Measurements from ENCODE around the gene USP17L24.
"Not testable (repeated sequence)": the region's sequence is repeated elsewhere in the genome, so short reads cannot be mapped to it uniquely, and the experiment has no call there.

USP17L24 gene

DNA sequence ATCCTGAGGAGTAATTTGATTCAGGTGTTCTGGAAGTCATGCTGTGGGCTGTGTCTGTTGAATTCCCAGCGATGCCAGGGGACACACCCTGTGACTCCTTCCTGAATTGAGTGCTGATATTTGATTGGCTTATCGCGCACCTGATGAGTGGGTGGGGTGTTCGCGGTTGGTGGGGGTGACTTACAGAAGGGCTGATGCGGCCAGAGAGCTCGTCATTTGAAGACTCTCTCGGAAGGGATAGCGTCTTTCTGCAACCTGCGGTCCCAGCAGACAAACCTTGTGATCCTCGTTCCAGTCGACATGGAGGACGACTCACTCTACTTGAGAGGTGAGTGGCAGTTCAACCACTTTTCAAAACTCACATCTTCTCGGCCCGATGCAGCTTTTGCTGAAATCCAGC is at the start of gene USP17L24:
Gene USP17L24, plus strand, starts transcription at position 301 of the 400 bp plus-strand sequence. Its CDS starts 0 bp downstream, at position 301.
- DNase-seq (ENCODE audit: low read depth in 2 of 2), result not testable (repeated sequence)

GRCh38 chr4:9324191-9324590 is 774 bp upstream of the USP17L24 start:
- DNase-seq (ENCODE audit: low read depth in 2 of 2), result not testable (repeated sequence)

DNA sequence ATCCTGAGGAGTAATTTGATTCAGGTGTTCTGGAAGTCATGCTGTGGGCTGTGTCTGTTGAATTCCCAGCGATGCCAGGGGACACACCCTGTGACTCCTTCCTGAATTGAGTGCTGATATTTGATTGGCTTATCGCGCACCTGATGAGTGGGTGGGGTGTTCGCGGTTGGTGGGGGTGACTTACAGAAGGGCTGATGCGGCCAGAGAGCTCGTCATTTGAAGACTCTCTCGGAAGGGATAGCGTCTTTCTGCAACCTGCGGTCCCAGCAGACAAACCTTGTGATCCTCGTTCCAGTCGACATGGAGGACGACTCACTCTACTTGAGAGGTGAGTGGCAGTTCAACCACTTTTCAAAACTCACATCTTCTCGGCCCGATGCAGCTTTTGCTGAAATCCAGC is 4.6 kb downstream of the USP17L24 start, which contains the start of gene USP17L25:
Gene USP17L25, plus strand, starts transcription at position 301 of the 400 bp plus-strand sequence. Its CDS starts 0 bp downstream, at position 301.
- DNase-seq (ENCODE audit: low read depth in 2 of 2), result not testable (repeated sequence)

DNA sequence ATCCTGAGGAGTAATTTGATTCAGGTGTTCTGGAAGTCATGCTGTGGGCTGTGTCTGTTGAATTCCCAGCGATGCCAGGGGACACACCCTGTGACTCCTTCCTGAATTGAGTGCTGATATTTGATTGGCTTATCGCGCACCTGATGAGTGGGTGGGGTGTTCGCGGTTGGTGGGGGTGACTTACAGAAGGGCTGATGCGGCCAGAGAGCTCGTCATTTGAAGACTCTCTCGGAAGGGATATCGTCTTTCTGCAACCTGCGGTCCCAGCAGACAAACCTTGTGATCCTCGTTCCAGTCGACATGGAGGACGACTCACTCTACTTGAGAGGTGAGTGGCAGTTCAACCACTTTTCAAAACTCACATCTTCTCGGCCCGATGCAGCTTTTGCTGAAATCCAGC is 9.4 kb downstream of the USP17L24 start, which contains the start of gene USP17L26:
Gene USP17L26, plus strand, starts transcription at position 301 of the 400 bp plus-strand sequence. Its CDS starts 0 bp downstream, at position 301.
- not testable (repeated sequence) for DNase-seq (ENCODE audit: low read depth in 2 of 2)

GRCh38 chr4:9339103-9339502 is 14.1 kb downstream of the USP17L24 start, which contains the start of gene USP17L5:
USP17L5 (plus strand) TSS chr4:9339403; CDS start chr4:9339403, 0 bp downstream.
- not testable (repeated sequence) for DNase-seq (ENCODE audit: low read depth in 2 of 2)

DNA sequence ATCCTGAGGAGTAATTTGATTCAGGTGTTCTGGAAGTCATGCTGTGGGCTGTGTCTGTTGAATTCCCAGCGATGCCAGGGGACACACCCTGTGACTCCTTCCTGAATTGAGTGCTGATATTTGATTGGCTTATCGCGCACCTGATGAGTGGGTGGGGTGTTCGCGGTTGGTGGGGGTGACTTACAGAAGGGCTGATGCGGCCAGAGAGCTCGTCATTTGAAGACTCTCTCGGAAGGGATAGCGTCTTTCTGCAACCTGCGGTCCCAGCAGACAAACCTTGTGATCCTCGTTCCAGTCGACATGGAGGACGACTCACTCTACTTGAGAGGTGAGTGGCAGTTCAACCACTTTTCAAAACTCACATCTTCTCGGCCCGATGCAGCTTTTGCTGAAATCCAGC is 18.9 kb downstream of the USP17L24 start, which contains the start of gene USP17L27:
Gene USP17L27, plus strand, starts transcription at position 301 of the 400 bp plus-strand sequence. Its CDS starts 0 bp downstream, at position 301.
- DNase-seq (ENCODE audit: low read depth in 2 of 2), result not testable (repeated sequence)

DNA sequence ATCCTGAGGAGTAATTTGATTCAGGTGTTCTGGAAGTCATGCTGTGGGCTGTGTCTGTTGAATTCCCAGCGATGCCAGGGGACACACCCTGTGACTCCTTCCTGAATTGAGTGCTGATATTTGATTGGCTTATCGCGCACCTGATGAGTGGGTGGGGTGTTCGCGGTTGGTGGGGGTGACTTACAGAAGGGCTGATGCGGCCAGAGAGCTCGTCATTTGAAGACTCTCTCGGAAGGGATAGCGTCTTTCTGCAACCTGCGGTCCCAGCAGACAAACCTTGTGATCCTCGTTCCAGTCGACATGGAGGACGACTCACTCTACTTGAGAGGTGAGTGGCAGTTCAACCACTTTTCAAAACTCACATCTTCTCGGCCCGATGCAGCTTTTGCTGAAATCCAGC is 23.6 kb downstream of the USP17L24 start, which contains the start of gene USP17L28:
Gene USP17L28, plus strand, starts transcription at position 301 of the 400 bp plus-strand sequence. Its CDS starts 0 bp downstream, at position 301.
- not testable (repeated sequence) for DNase-seq (ENCODE audit: low read depth in 2 of 2)

DNA sequence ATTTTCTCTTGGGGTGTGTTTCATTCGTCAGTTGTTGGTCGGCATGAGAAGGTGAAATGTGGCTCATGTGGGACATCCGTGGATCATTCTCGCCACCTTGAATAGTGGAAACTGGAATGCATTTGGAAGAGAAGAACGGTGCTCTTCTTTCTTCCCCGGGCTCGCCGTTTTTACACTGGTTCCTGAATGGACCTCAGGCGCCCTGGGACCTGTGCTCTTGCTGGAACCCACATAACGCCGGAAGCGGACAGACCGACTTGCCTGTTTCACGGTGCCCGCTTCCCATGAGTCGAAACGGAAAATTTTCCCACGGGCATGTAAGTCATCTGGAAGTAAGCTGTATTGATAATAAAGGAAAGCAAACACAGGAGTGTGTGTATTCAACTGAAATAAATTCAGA is 25.9 kb downstream of the USP17L24 start:
- DNase-seq (ENCODE audit: low read depth in 2 of 2), result not testable (repeated sequence)

DNA sequence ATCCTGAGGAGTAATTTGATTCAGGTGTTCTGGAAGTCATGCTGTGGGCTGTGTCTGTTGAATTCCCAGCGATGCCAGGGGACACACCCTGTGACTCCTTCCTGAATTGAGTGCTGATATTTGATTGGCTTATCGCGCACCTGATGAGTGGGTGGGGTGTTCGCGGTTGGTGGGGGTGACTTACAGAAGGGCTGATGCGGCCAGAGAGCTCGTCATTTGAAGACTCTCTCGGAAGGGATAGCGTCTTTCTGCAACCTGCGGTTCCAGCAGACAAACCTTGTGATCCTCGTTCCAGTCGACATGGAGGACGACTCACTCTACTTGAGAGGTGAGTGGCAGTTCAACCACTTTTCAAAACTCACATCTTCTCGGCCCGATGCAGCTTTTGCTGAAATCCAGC is 28.4 kb downstream of the USP17L24 start, which contains the start of gene USP17L29:
Gene USP17L29, plus strand, starts transcription at position 301 of the 400 bp plus-strand sequence. Its CDS starts 0 bp downstream, at position 301.
- DNase-seq (ENCODE audit: low read depth in 2 of 2), result not testable (repeated sequence)

DNA sequence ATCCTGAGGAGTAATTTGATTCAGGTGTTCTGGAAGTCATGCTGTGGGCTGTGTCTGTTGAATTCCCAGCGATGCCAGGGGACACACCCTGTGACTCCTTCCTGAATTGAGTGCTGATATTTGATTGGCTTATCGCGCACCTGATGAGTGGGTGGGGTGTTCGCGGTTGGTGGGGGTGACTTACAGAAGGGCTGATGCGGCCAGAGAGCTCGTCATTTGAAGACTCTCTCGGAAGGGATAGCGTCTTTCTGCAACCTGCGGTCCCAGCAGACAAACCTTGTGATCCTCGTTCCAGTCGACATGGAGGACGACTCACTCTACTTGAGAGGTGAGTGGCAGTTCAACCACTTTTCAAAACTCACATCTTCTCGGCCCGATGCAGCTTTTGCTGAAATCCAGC is 37.9 kb downstream of the USP17L24 start, which contains the start of gene USP17L30:
Gene USP17L30, plus strand, starts transcription at position 301 of the 400 bp plus-strand sequence. Its CDS starts 0 bp downstream, at position 301.
- DNase-seq (ENCODE audit: low read depth in 2 of 2), result not testable (repeated sequence)
